ENCODE measurements around the gene RPS3. TPM values are rescaled to one million over a fixed set of nuclear protein-coding genes. Genes with fewer than 3 reads are reported as not detected.

RPS3 gene
- total and polyA plus RNA-seq, 2 of the 13 experiments (the other 11 are each of a cell fraction or from before 2014, with no cell fraction given), result 2,143 to 3,616 TPM

GRCh38 chr11:75399344-75400145 is at the start of gene RPS3 (continued):
- 0 out of 2 replicates have a peak, but pooled peaks have one; percentile 32 for TF ChIP-seq ZBTB7B (CRISPR knock-in tag; IDR thresholded peaks at IDR 0.05)
- peak; percentile 90 for TF ChIP-seq BCL3 (CRISPR knock-in tag; IDR thresholded peaks at IDR 0.05)
- peak; percentile 75 for TF ChIP-seq TBX2 (CRISPR knock-in tag; IDR thresholded peaks at IDR 0.05; ENCODE audit: borderline replicate concordance)
- TF ChIP-seq CEBPG (CRISPR knock-in tag; IDR thresholded peaks at IDR 0.05), result no peak
- TF ChIP-seq ZFAT (CRISPR knock-in tag; conservative IDR thresholded peaks at IDR 0.05), result no peak
- peak; percentile 96 for TF ChIP-seq HOXA3 (CRISPR knock-in tag; IDR thresholded peaks at IDR 0.05)
- TF ChIP-seq GRHL1 (CRISPR knock-in tag; conservative IDR thresholded peaks at IDR 0.05), result no peak
- TF ChIP-seq XBP1 (CRISPR knock-in tag; IDR thresholded peaks at IDR 0.05), result no peak
- TF ChIP-seq POGK (CRISPR knock-in tag; conservative IDR thresholded peaks at IDR 0.05), result peak; percentile 85
- TF ChIP-seq ZNF281 (CRISPR knock-in tag; IDR thresholded peaks at IDR 0.05; ENCODE audit: borderline replicate concordance), result 0 out of 2 replicates have a peak, but pooled peaks have one; percentile 10
- no peak; the same call in 1 of the 2 replicates for TF ChIP-seq ZBTB26 (CRISPR knock-in tag; IDR thresholded peaks at IDR 0.05; ENCODE audit: borderline replicate concordance)
- TF ChIP-seq CBX2 (IDR thresholded peaks at IDR 0.05; ENCODE audit: low read depth, low read length), result no peak
- no peak for TF ChIP-seq CBX2 (CRISPR knock-in tag; IDR thresholded peaks at IDR 0.05; ENCODE audit: low read depth)
- no peak; the same call in 1 of the 2 replicates for TF ChIP-seq ZBTB34 (CRISPR knock-in tag; IDR thresholded peaks at IDR 0.05)
- peak; percentile 100 for TF ChIP-seq YEATS2 (CRISPR knock-in tag; IDR thresholded peaks at IDR 0.05; ENCODE audit: borderline replicate concordance)
- TF ChIP-seq SOX6 (IDR thresholded peaks at IDR 0.05), result no peak
- peak; percentile 81 for TF ChIP-seq SOX6 (CRISPR knock-in tag; IDR thresholded peaks at IDR 0.05)

All from HepG2 (cell line).